ENCODE data around the gene ALPL. TPM values are rescaled to one million over a fixed set of nuclear protein-coding genes. Genes with fewer than 3 reads are reported as not detected.

The ALPL gene
- total RNA-seq, 1 experiment from 2014 or later, result 0.73 TPM

GRCh38 chr1:21577324-21577723 is 68.1 kb downstream of the ALPL start:
- Histone ChIP-seq H3K36me3 (ENCODE audit: low read depth, low read length) (no peaks in the 10 kb centered on the region), H3K27ac (ENCODE audit: low read length) (no peak overlapping the region), H3K27me3 (ENCODE audit: low read length) (no peaks in the 10 kb centered on the region), H3F3A (ENCODE audit: low read length, unreplicated experiment) (no peaks in the 10 kb centered on the region), H3K9me3 (ENCODE audit: low read length) (no peaks in the 10 kb centered on the region), H3K4me2 (ENCODE audit: low read length) (no peak overlapping the region), H3K9me2 (replicated peaks; ENCODE audit: low read length) (no peaks in the 10 kb centered on the region), H3K4me1 (ENCODE audit: insufficient read depth, low read length) (no peaks in the 10 kb centered on the region), H2AFZ (ENCODE audit: low read length) (no peak overlapping the region), H3K9ac (ENCODE audit: low read length) (no peak overlapping the region), H3K4me3 (ENCODE audit: low read length) (no peak overlapping the region), H4K20me1 (ENCODE audit: low read length) (no peaks in the 10 kb centered on the region), H3K79me2 (ENCODE audit: low read length) (no peaks in the 10 kb centered on the region)
- ChIA-PET POLR2A (ENCODE audit: unreplicated experiment) (no interaction called here), CTCF (no interaction called here)
- intact Hi-C loops (cut with micrococcal nuclease), result no loop called here
- no TSS peak for BruUV-seq (replicated peaks)
- no peak for DNase-seq
- ATAC-seq, result no peak
- no peak for TF ChIP-seq EZH2 (IDR thresholded peaks at IDR 0.05; ENCODE audit: low read length, unreplicated experiment)

- Histone ChIP-seq H3K79me2 (ENCODE audit: low read length) (no peaks in the 10 kb centered on the region), H3K27ac (ENCODE audit: low read length) (no peak overlapping the region)
- POLR2A ChIA-PET (ENCODE audit: unreplicated experiment), result no interaction called here
These were observed 68.7 kb downstream of the ALPL start for GRCh38 chr1:21577933-21578332.

GRCh38 chr1:21579791-21580190 is 70.6 kb downstream of the ALPL start:
- TF ChIP-seq EZH2phosphoT487 (IDR thresholded peaks at IDR 0.05; ENCODE audit: borderline replicate concordance, low read length) (no peak), EZH2 (IDR thresholded peaks at IDR 0.05; ENCODE audit: low read length, unreplicated experiment) (no peak), CTCF (conservative IDR thresholded peaks at IDR 0.05; ENCODE audit: low read depth, low read length) (no peak)
- no peaks in the 10 kb centered on the region for H4K20me1 ChIP-seq (ENCODE audit: low read length)
- H3K36me3 ChIP-seq (ENCODE audit: low read depth, low read length), result no peaks in the 10 kb centered on the region
- no peak overlapping the region for H3K4me3 ChIP-seq (ENCODE audit: low read length)
- H3K9me2 ChIP-seq (replicated peaks; ENCODE audit: low read length), result no peaks in the 10 kb centered on the region
- H2AFZ ChIP-seq (ENCODE audit: low read length), result no peak overlapping the region
- H3K9me3 ChIP-seq (ENCODE audit: low read length), result no peaks in the 10 kb centered on the region
- H3K4me2 ChIP-seq (ENCODE audit: low read length), result no peak overlapping the region
- no peak overlapping the region for H3K9ac ChIP-seq (ENCODE audit: low read length)
- no peaks in the 10 kb centered on the region for H3F3A ChIP-seq (ENCODE audit: low read length, unreplicated experiment)
- POLR2A ChIA-PET (ENCODE audit: unreplicated experiment), result interaction anchor here (0.6 kb wide), 1 partner anchor 224 kb away, joined by 4 read pairs; no protein-coding TSS in a partner anchor
- no peak for ATAC-seq
- BruUV-seq (replicated peaks), result no TSS peak
- H3K4me1 ChIP-seq (ENCODE audit: insufficient read depth, low read length), result no peaks in the 10 kb centered on the region
- H3K27ac ChIP-seq (ENCODE audit: low read length), result no peak overlapping the region
- no peaks in the 10 kb centered on the region for H3K79me2 ChIP-seq (ENCODE audit: low read length)
- no peaks in the 10 kb centered on the region for H3K27me3 ChIP-seq (ENCODE audit: low read length)
- peak; percentile 37 for DNase-seq
- CTCF ChIA-PET, result no interaction called here
- intact Hi-C loops (cut with micrococcal nuclease), result no loop called here

More at GRCh38 chr1:21577933-21578332, 68.7 kb downstream of the ALPL start:
- no peak for DNase-seq
- TF ChIP-seq EZH2 (IDR thresholded peaks at IDR 0.05; ENCODE audit: low read length, unreplicated experiment) (no peak), CTCF (conservative IDR thresholded peaks at IDR 0.05; ENCODE audit: low read depth, low read length) (no peak), EZH2phosphoT487 (IDR thresholded peaks at IDR 0.05; ENCODE audit: borderline replicate concordance, low read length) (no peak)
- no TSS peak for BruUV-seq (replicated peaks)
- Histone ChIP-seq H3K9me3 (ENCODE audit: low read length) (no peaks in the 10 kb centered on the region), H3K27me3 (ENCODE audit: low read length) (no peaks in the 10 kb centered on the region), H3F3A (ENCODE audit: low read length, unreplicated experiment) (no peaks in the 10 kb centered on the region), H3K9ac (ENCODE audit: low read length) (no peak overlapping the region), H3K4me1 (ENCODE audit: insufficient read depth, low read length) (no peaks in the 10 kb centered on the region), H4K20me1 (ENCODE audit: low read length) (no peaks in the 10 kb centered on the region), H3K4me3 (ENCODE audit: low read length) (no peak overlapping the region), H3K9me2 (replicated peaks; ENCODE audit: low read length) (no peaks in the 10 kb centered on the region), H3K36me3 (ENCODE audit: low read depth, low read length) (no peaks in the 10 kb centered on the region), H2AFZ (ENCODE audit: low read length) (no peak overlapping the region), H3K4me2 (ENCODE audit: low read length) (no peak overlapping the region)
- intact Hi-C loops (cut with micrococcal nuclease), result no loop called here
- CTCF ChIA-PET, result no interaction called here
- ATAC-seq, result no peak

Measured in PC-3 (cell line).